H1 (cell line): Measurements from ENCODE around the gene LRP2BP. TPM values are rescaled to one million over a fixed set of nuclear protein-coding genes. Genes with fewer than 3 reads are reported as not detected.

Source experiments
- BCL11A ChIP-seq, 2 experiments: IDR thresholded peaks; one replicate each; pipeline ENCODE4 v1.6.1; 2011; ENCODE audit warnings: low read depth in 2 of 2, low read length in 2 of 2, mild to moderate bottlenecking in 2 of 2
- polyA plus RNA-seq, 7 experiments: library from polyadenylated mRNA; depleted of rRNA in 3 of 7; stranded (reverse) in 5 of 7; unstranded in 2 of 7; fragments of >200 nt in 5 of 7; fragments of 200-250 nt in 2 of 7; gene quantifications; 1 replicate in 5 of 7; 2 replicates in 1 of 7; 4 replicates in 1 of 7; pipeline versions ENCODE4 v1.2.1 to v1.2.3, GENCODE V29; 2011 to 2013; ENCODE audit warnings: missing spikeins in 2 of 7, mixed read lengths in 2 of 7
- total RNA-seq: library from RNA; stranded (reverse); fragmentation: NEBNext Ultra II Directional; extraction: Animal tissue kit (Norgen Biotek cat#: 25700); gene quantifications from 2 replicates; pipeline ENCODE4 v1.2.1, GENCODE V29; 2021

Gene LRP2BP
- total and polyA plus RNA-seq, 2 of the 8 experiments (the other 6 are each of a cell fraction or from before 2014, with no cell fraction given): 0.12 to 0.30 TPM

GRCh38 chr4:185359767-185360446 lies 35.8 kb downstream of the LRP2BP start (continued):
- TF ChIP-seq BCL11A (IDR thresholded peaks at IDR 0.05; ENCODE audit: low read depth in 2 of 2, low read length in 2 of 2): no peak
- TF ChIP-seq, all 59 proteins: peak for 0
